GM21423 (cell line): ENCODE measurements around the gene VKORC1L1.
"Not testable (repeated sequence)": the region's sequence is repeated elsewhere in the genome, so short reads cannot be mapped to it uniquely, and the experiment has no call there.

Experiments
- ATAC-seq: cut with Tn5 transposase; IDR thresholded peaks from one replicate; pipeline ENCODE4 v1.9.1; 2021; ENCODE audit warnings: mild to moderate bottlenecking, moderate library complexity; ENCODE audit not compliant: unreplicated experiment

The VKORC1L1 gene

GRCh38 chr7:65976659-65977196, 103.9 kb downstream of the VKORC1L1 start:
- no peak for ATAC-seq

DNA sequence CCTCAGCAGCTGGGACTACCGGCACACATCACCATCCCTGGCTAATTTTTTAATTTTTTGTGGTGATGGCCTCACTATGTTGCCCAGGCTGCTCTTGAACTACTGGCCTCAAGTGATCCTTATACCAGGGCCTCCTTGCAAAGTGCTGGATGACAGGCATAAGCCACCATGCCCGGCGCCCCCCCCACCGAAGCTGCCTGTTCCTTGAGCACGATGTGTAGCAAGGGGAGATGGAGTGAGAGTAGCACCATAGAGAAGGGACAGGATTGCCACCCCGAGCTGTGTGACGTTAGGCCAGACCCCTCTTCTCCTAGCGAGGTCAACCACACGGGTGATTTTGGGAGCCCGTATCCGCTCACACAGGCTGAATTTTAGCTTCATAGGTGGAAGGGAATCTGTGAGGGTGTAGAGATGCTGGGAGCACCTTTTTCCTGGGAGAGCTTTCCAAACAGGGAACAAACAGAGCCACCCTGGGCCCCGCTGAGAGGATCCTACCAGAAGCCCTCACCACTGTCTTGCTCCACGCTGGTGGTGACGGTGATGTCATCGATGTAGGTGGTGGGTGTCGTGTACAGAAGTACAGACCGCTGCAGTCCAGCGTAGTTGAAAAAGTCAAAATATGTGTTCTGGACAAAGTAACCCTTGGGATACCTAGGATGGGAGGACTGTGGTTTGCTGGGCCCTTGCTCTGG, 106.2 kb downstream of the VKORC1L1 start:
- no peak for ATAC-seq

- ATAC-seq, result no peak
Observed at GRCh38 chr7:65979583-65980477, 107.0 kb downstream of the VKORC1L1 start.

DNA sequence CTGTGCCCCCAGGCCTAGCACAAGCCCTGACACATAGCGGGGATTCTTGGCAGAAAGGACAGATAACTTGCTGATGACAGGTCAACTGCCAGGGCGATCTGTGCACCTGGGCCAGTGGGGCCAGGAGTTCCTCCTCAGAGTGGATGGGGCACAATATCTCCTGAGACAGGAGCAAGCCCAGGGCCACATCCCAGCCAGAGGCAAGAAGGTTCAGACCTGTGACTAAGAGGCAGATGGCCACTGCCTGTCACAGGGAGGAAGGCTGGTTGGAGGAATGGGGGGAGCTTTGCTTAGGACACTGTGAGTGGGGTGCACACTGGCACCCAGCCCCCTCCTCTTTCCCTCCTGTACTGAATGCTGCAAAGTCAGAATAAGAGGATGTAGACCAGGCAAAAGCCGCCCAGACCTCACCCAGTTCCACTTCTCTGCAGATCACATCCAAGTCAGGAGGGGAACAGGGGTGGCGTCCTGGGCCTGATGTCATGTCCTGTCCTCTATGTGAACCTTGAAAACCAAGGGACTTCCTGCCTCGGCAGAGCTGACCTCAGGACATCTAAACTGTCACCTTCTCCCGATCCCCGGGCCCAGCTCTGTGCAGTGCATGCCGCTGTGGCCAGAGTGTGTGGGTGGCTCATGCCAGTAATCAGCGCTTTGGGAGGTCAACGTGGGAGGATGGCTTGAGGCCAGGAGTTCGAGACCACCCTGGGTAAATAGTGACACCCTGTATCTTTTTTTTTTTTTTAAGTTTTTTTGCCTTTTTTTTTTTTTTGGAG, 107.8 kb downstream of the VKORC1L1 start:
- ATAC-seq, result peak; percentile 80

DNA sequence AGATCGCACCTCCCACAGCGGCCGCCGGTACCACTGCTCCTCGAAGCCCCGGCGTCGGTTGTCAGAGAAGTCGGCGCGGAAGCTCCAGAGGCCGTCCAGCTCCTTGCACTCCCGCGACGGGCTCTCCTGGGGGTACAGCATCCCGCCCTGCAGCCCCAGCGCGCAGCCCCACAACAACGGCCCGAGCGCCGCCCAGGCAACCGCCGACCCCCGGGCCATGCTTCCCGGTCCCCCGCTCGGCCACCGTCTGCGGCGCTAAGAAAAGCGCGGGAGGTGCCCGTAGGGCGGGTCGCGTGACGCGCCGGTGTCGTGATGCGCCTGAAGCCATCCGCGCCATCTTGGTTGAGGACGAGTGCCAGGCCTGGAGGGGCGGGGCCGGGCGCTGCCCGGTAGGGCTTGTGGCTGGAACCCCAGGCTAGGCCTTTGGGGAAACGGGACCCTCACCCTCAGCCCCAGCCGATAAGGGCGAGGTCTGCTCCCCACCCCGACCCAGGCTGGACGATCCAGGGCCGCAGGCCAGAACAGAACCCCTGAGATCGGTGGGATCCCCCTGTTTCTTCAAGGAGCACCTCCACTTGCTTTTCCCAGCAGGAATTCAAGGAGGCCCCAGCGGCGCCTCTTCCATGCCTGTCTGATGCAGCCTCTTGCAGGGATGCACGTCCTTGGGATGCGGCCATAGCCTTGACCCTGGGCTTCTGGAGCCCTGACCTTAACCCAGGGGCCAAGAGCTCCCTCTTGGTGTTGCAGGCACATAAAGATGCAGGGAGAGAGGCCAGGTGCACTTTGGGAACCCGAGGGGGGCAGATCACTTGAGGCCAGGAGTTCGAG, 109.3 kb downstream of the VKORC1L1 start, which contains the start of gene GUSB:
GUSB (minus strand) TSS at position 249 of the 828 bp plus-strand sequence; CDS start at position 219, 30 bp downstream.
- peak; percentile 72 for ATAC-seq

DNA sequence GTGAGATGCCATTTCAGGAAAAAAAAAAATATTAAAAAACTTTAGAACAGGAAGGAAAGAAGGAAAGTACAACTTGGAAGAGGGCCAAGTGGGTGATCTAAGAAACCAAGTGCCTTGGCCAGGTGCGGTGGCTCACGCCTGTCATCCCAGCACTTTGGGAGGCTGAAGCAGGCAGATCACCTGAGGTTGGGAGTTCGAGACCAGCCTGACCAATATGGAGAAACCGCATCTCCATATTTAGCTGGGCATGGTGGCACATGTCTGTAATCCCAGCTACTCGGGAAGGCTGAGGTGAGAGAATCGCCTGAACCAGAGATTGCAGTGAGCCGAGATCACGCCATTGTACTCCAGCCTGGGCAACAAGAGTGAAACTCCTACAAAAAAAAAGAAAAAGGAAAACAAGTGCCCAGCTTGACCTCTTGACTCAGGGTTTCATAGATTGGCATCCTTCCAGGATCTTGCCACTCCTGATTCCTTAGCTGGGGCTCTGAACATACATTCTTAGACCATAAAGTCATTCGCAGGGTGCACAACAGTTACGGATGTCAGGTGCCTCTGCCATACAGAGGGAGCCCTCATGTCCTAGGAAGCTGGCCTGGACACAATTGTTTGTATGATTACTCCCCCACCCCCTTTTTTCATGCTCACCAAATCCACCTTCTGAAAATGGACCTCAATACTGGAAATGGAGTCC, 111.2 kb downstream of the VKORC1L1 start:
- no peak for ATAC-seq

DNA sequence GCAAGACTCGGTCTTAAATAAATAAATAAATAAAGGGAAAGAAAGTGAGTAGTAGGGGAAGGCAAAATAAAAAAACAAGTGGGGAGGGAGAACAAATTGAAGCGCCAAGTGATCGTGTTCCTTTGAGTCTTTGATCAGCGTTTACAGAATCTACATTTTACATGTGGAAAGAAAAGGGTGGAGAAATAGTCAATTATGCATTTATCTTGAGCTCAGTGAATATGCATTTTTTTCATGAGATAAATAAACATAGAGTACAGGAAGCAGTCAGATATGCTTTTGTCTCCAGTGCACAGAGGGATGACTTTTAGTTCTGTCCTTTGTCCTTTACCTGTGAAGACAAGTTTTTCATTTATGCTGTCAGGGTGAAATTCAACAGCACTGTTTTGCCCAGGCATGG, 115.2 kb downstream of the VKORC1L1 start:
- ATAC-seq, result no peak

DNA sequence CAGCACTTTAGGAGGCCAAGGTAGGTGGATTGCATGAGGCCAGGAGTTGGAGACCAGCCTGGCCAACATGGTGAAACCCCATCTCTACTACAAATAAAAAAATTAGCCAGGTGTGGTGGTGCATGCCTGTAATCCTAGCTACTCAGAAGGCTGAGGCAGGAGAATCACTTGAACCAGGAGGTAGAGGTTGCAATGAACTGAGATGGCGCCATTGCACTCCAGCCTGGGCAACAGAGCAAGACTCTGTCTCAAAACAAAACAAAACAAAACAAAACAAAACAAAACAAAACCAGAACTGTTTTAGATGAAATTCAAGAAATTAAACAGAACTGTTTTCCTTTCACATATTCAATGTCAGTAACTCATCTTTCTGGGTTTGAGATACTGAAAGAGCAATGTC, 115.6 kb downstream of the VKORC1L1 start:
- not testable (repeated sequence) for ATAC-seq

DNA sequence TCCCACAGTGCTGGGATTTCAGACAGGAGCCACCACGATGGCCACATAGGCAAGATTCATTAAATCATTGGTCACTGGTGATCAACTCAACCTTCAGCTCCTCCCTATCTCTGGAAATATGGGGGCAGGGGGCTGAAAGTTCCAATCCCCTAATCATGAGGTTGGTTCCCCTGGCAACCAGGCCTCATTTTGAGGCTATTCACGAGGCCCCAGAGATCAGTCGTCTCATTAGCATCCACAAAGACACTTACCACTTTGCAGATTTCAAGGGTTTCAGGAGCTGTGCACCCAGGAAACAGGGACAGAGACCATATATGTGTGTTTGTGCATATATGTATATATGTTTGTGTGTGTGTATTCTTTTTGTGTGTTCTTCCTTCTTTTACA, 116.8 kb downstream of the VKORC1L1 start:
- no peak for ATAC-seq

DNA sequence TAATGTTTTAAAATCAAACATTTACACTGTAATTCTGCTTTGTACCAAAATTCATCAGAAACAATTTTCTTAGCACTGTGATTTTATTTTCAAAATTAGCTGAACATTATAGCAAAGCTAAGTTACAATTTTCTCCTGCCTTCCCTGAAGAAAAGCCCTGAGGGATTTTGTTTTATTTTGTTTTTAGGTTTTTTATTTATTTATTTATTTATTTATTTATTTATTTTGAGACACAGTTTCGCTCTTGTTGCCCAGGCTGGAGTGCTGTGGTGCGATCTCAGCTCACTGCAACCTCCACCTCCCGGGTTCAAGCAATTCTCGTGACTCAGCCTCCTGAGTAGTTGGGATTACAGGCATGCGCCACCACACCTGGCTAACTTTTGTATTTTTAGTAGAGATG, 119.0 kb downstream of the VKORC1L1 start:
- ATAC-seq, result not testable (repeated sequence)

- no peak for ATAC-seq
Observed at GRCh38 chr7:65992526-65992925, 119.7 kb downstream of the VKORC1L1 start.

DNA sequence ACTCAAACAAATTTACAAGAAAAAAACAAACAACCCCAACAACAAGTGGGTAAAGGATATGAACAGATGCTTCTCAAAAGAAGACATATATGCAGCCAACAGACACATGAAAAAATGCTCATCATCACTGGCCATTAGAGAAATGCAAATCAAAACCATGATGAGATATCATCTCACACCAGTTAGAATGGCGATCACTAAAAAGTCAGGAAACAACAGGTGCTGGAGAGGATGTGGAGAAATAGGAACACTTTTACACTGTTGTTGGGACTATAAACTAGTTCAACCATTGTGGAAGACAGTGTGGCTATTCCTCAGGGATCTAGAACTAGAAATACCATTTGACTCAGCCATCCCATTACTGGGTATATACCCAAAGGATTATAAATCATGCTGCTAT, 122.1 kb downstream of the VKORC1L1 start:
- ATAC-seq, result not testable (repeated sequence)

DNA sequence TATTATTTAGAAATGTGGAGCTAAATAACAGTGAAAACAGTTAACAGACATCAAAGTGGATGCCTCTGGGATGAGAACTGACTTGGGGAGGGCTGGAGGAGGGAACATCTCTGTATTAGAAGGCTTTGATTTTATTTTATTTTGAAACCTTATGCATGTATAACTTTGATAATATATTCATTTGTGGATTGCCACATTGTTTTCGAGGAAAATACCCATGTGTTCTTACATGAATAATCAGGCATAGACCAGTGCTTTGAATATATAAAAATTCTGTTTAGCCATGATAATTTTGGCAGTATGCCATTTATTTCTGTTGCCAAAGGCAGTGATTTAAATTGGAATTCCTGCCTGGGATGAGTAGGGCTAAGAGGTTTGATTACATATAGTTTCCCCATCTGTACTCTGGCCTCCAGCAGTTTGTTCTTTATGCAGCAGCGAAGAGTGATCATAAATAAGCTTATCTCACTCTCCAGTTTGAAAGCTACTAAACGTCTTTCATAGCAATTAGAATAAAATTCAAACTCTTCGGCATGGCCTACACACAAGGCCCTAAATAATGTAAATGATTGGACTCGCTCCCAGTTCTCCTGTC, 128.0 kb downstream of the VKORC1L1 start:
- not testable (repeated sequence) for ATAC-seq

DNA sequence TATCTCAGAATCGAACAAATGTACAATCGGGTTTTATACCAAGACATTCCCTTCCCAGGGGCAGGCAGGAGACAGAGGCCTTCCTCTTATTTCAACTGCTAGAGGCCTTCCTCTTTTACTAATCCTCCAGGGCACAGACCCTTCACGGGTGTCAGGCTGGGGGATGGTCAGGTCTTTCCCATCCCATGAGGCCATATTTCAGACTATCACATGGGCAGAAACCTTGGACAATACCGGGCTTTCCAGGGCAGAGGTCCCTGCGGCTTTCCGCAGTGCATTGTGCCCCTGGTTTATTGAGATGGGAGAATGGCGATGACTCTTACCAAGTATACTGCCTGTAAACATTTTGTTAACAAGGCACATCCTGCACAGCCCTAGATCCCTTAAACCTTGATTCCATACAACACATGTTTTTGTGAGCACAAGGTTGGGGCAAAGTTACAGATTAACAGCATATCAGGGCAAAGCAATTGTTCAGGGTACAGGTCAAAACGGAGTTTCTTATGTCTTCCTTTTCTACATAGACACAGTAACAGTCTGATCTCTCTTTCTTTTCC, 132.3 kb downstream of the VKORC1L1 start:
- ATAC-seq, result not testable (repeated sequence)

- no peak for ATAC-seq
Observed at GRCh38 chr7:66007232-66007631, 134.4 kb downstream of the VKORC1L1 start.
